ENCODE measurements around the gene OR1D5. TPM values are rescaled to one million over a fixed set of nuclear protein-coding genes. Genes with fewer than 3 reads are reported as not detected.

The OR1D5 gene
- total RNA-seq, 4 donors from 2014 or later = not detected

- Histone ChIP-seq H3K4me3 (no peak overlapping the region), H3K27ac (no peak overlapping the region), H3K9me3 (no peaks in the 10 kb centered on the region), H3K4me1 (no peaks in the 10 kb centered on the region), H3K36me3 (no peaks in the 10 kb centered on the region), H3K27me3 (no peaks in the 10 kb centered on the region)
- intact Hi-C loops (cut with DNase I; ENCODE audit: low total_unique reads) = no loop called here
- no peak for TF ChIP-seq CTCF (IDR thresholded peaks at IDR 0.05)
- TF ChIP-seq POLR2A (IDR thresholded peaks at IDR 0.05) = no peak
- DNase-seq = no peak
These were observed 24.5 kb downstream of the OR1D5 start for GRCh38 chr17:3038941-3039340.

- H3K27me3 ChIP-seq = no peaks in the 10 kb centered on the region
- TF ChIP-seq CTCF (IDR thresholded peaks at IDR 0.05) (no peak), POLR2A (IDR thresholded peaks at IDR 0.05) (no peak)
- H3K9me3 ChIP-seq = no peaks in the 10 kb centered on the region
- DNase-seq = no peak
- H3K27ac ChIP-seq = no peak overlapping the region
- intact Hi-C loops (cut with DNase I; ENCODE audit: low total_unique reads) = no loop called here
- no peaks in the 10 kb centered on the region for H3K4me1 ChIP-seq
- H3K4me3 ChIP-seq = no peak overlapping the region
- no peaks in the 10 kb centered on the region for H3K36me3 ChIP-seq
These were observed 26.1 kb downstream of the OR1D5 start for GRCh38 chr17:3037259-3037658.

- Histone ChIP-seq H3K9me3 (no peaks in the 10 kb centered on the region), H3K36me3 (no peaks in the 10 kb centered on the region), H3K27ac (no peak overlapping the region), H3K4me1 (no peaks in the 10 kb centered on the region), H3K27me3 (no peaks in the 10 kb centered on the region), H3K4me3 (no peak overlapping the region)
- TF ChIP-seq CTCF (IDR thresholded peaks at IDR 0.05) (no peak), POLR2A (IDR thresholded peaks at IDR 0.05) (no peak)
- intact Hi-C loops (cut with DNase I; ENCODE audit: low total_unique reads) = no loop called here
- DNase-seq = no peak
These were observed 26.6 kb downstream of the OR1D5 start for GRCh38 chr17:3036800-3037199.

- H3K27me3 ChIP-seq = no peaks in the 10 kb centered on the region
These were observed 27.5 kb downstream of the OR1D5 start for GRCh38 chr17:3035968-3036280.

GRCh38 chr17:3035256-3035967 lies 28.0 kb downstream of the OR1D5 start:
- no peak overlapping the region for H3K4me3 ChIP-seq
- no peak for DNase-seq
- H3K36me3 ChIP-seq = no peaks in the 10 kb centered on the region
- no peaks in the 10 kb centered on the region for H3K9me3 ChIP-seq
- no peak overlapping the region for H3K27ac ChIP-seq
- no peaks in the 10 kb centered on the region for H3K4me1 ChIP-seq
- no peaks in the 10 kb centered on the region for H3K27me3 ChIP-seq
- intact Hi-C loops (cut with DNase I; ENCODE audit: low total_unique reads) = no loop called here
- no peak for TF ChIP-seq POLR2A (IDR thresholded peaks at IDR 0.05)
- no peak for TF ChIP-seq CTCF (IDR thresholded peaks at IDR 0.05)

More at GRCh38 chr17:3035968-3036280, 27.5 kb downstream of the OR1D5 start:
- H3K4me1 ChIP-seq = no peaks in the 10 kb centered on the region
- intact Hi-C loops (cut with DNase I; ENCODE audit: low total_unique reads) = no loop called here
- no peak for DNase-seq
- no peak for TF ChIP-seq POLR2A (IDR thresholded peaks at IDR 0.05)
- TF ChIP-seq CTCF (IDR thresholded peaks at IDR 0.05) = no peak
- H3K36me3 ChIP-seq = no peaks in the 10 kb centered on the region
- no peak overlapping the region for H3K4me3 ChIP-seq
- H3K27ac ChIP-seq = no peak overlapping the region
- H3K9me3 ChIP-seq = no peaks in the 10 kb centered on the region
